ENCODE results near the gene ADAMTS18. TPM values are rescaled to one million over a fixed set of nuclear protein-coding genes. Genes with fewer than 3 reads are reported as not detected.

The ADAMTS18 gene, protein sequence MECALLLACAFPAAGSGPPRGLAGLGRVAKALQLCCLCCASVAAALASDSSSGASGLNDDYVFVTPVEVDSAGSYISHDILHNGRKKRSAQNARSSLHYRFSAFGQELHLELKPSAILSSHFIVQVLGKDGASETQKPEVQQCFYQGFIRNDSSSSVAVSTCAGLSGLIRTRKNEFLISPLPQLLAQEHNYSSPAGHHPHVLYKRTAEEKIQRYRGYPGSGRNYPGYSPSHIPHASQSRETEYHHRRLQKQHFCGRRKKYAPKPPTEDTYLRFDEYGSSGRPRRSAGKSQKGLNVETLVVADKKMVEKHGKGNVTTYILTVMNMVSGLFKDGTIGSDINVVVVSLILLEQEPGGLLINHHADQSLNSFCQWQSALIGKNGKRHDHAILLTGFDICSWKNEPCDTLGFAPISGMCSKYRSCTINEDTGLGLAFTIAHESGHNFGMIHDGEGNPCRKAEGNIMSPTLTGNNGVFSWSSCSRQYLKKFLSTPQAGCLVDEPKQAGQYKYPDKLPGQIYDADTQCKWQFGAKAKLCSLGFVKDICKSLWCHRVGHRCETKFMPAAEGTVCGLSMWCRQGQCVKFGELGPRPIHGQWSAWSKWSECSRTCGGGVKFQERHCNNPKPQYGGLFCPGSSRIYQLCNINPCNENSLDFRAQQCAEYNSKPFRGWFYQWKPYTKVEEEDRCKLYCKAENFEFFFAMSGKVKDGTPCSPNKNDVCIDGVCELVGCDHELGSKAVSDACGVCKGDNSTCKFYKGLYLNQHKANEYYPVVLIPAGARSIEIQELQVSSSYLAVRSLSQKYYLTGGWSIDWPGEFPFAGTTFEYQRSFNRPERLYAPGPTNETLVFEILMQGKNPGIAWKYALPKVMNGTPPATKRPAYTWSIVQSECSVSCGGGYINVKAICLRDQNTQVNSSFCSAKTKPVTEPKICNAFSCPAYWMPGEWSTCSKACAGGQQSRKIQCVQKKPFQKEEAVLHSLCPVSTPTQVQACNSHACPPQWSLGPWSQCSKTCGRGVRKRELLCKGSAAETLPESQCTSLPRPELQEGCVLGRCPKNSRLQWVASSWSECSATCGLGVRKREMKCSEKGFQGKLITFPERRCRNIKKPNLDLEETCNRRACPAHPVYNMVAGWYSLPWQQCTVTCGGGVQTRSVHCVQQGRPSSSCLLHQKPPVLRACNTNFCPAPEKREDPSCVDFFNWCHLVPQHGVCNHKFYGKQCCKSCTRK (N-terminal part only)
- not detected in 2 replicates for total RNA-seq (2014; rRNA removed; shearing (Covaris generic))
- total RNA-seq (2022) = not detected in 2 replicates
- Bru-seq, nascent RNA = percentile 2 among the genes with signal in this experiment
- not detected for BruChase-seq, experiment 1, labeled RNA remaining after a 6-hour chase
- not detected for BruChase-seq, experiment 2, labeled RNA remaining after a 2-hour chase
- long read RNA-seq = 0 reads

GRCh38 chr16:77434530-77435271 lies at the start of gene ADAMTS18:
TSS of gene ADAMTS18 (minus strand) at chr16:77435034. CDS start at chr16:77434695, 339 bp downstream.
- H3K9me2 ChIP-seq (ENCODE audit: insufficient read depth, low read length) = no peaks in the 10 kb centered on the region
- ChIA-PET CTCF (ENCODE audit: unreplicated experiment) (no interaction called here), POLR2A (no interaction called here)

GRCh38 chr16:77480681-77481315 lies 46.0 kb upstream of the ADAMTS18 start:
- ChIA-PET CTCF (ENCODE audit: unreplicated experiment) (no interaction called here), POLR2A (interaction anchor here (0.8 kb wide), 1 partner anchor 74 kb away, joined by 3 read pairs; no protein-coding TSS in a partner anchor)
- Histone ChIP-seq H3K4me1 (ENCODE audit: insufficient read depth, low read length, poor library complexity, severe bottlenecking) (no peaks in the 10 kb centered on the region), H3K4me2 (ENCODE audit: low read length) (no peak overlapping the region), H3K9me2 (ENCODE audit: insufficient read depth, low read length) (no peaks in the 10 kb centered on the region), H2AFZ (ENCODE audit: low read length) (no peak overlapping the region), H4K20me1 (ENCODE audit: insufficient read depth, low read length) (no peaks in the 10 kb centered on the region), H3K79me2 (ENCODE audit: insufficient read depth, low read depth, low read length) (no peaks in the 10 kb centered on the region), H3K9me3 (ENCODE audit: low read length) (no peaks in the 10 kb centered on the region), H3K27ac (ENCODE audit: low read depth, low read length, poor library complexity, severe bottlenecking) (no peak overlapping the region), H3K4me3 (ENCODE audit: low read depth, low read length, poor library complexity, severe bottlenecking) (no peak overlapping the region), H3K36me3 (ENCODE audit: insufficient read depth, low read length) (no peaks in the 10 kb centered on the region)
- intact Hi-C loops (cut with micrococcal nuclease; ENCODE audit: unreplicated experiment) = no loop called here
- no peak for DNase-seq (ENCODE audit: low spot score)
- no peak for TF ChIP-seq CTCF (conservative IDR thresholded peaks at IDR 0.05; ENCODE audit: low read length)
- no peak for TF ChIP-seq EZH2phosphoT487 (IDR thresholded peaks at IDR 0.05; ENCODE audit: borderline replicate concordance, low read depth, low read length)
- BruUV-seq (replicated peaks) = no TSS peak

More at GRCh38 chr16:77434530-77435271, at the start of gene ADAMTS18:
- Histone ChIP-seq H2AFZ (ENCODE audit: low read length) (no peak within 1 kb of the TSS), H3K9me3 (ENCODE audit: low read length) (no peaks in the 10 kb centered on the region), H3K36me3 (ENCODE audit: insufficient read depth, low read length) (no peaks in the 10 kb centered on the region), H3K4me1 (ENCODE audit: insufficient read depth, low read length, poor library complexity, severe bottlenecking) (no peaks in the 10 kb centered on the region), H3K4me2 (ENCODE audit: low read length) (no peak within 1 kb of the TSS), H3K27ac (ENCODE audit: low read depth, low read length, poor library complexity, severe bottlenecking) (no peak within 1 kb of the TSS), H3K79me2 (ENCODE audit: insufficient read depth, low read depth, low read length) (no peaks in the 10 kb centered on the region), H4K20me1 (ENCODE audit: insufficient read depth, low read length) (no peaks in the 10 kb centered on the region), H3K4me3 (ENCODE audit: low read depth, low read length, poor library complexity, severe bottlenecking) (no peak within 1 kb of the TSS)
- no peak for TF ChIP-seq CTCF (conservative IDR thresholded peaks at IDR 0.05; ENCODE audit: low read length)
- no peak for TF ChIP-seq EZH2phosphoT487 (IDR thresholded peaks at IDR 0.05; ENCODE audit: borderline replicate concordance, low read depth, low read length)
- DNase-seq (ENCODE audit: low spot score) = no peak
- BruUV-seq (replicated peaks) = no TSS peak
- intact Hi-C loops (cut with micrococcal nuclease; ENCODE audit: unreplicated experiment) = loop anchor here (10.0 kb wide), 1 partner anchor 200 kb away; no protein-coding TSS in a partner anchor

Data from OCI-LY7 (cell line).